HCT116 (cell line): Measurements from ENCODE around the gene DNAJB5. TPM values are rescaled to one million over a fixed set of nuclear protein-coding genes. Genes with fewer than 3 reads are reported as not detected.

Experiments used
- ATAC-seq: fragments of 200-7000 bp; cut with Tn5 transposase; 2 replicates; pipeline ENCODE4 v1.9.1; 2020; ENCODE audit warnings: mild to moderate bottlenecking, moderate library complexity
- BruUV-seq: library from RNA; stranded (reverse); fragments of 400-500 nt; replicated peaks from 2 replicates; lab custom pipeline; 2021; lab: Mats Ljungman, UMichigan
- CTCF ChIA-PET: fragments of 300-600 bp; sonication (Branson Sonifier 250); formaldehyde crosslinking; loops from one replicate; lab custom pipeline; 2021; ENCODE audit warnings: antibody characterized with exemption; lab: Charles Lee
- POLR2A ChIA-PET: fragments of 300-600, 350-600 bp; sonication (Branson Sonifier 250); formaldehyde crosslinking; loops from one replicate; lab custom pipeline; 2021; ENCODE audit warnings: antibody characterized with exemption; lab: Charles Lee
- RAD21 ChIA-PET, 2 experiments: fragments of 300-600 bp; sonication (Branson Sonifier 250); formaldehyde crosslinking; loops; one replicate each; lab custom pipeline; 2023; ENCODE audit warnings: low total read pairs in 2 of 2; ENCODE audit not compliant: uncharacterized antibody in 2 of 2, unreplicated experiment in 2 of 2, low non-redundant PET in 1 of 2; lab: Charles Lee
- DNase-seq: peaks from one replicate; pipeline ENCODE4 v3.0.0-alpha.2; 2010; ENCODE audit warnings: low read depth, low spot score
- H2AFZ ChIP-seq: fragments of 200-600 bp; shearing (Covaris generic), sonication (generic); 2 replicates; pipeline ENCODE4 v1.6.1; 2017; ENCODE audit warnings: low read depth, mixed run types, mixed read lengths, antibody characterized with exemption, low read length; ENCODE audit not compliant: poor library complexity, severe bottlenecking
- H3K27ac ChIP-seq: 2 replicates; pipeline ENCODE4 v1.5.1; 2012; ENCODE audit warnings: low read depth, low read length
- H3K27me3 ChIP-seq: fragments of 200-600 bp; sonication (generic); 2 replicates; pipeline ENCODE4 v1.6.1; 2016; ENCODE audit warnings: mixed run types, low read length, mixed read lengths; ENCODE audit not compliant: insufficient read depth
- H3K36me3 ChIP-seq, 2 experiments: fragments of 200-500 bp in 1 of 2; fragments of 200-600 bp in 1 of 2; sonication (Bioruptor generic) in 1 of 2; sonication (generic) in 1 of 2; 2 replicates each; pipeline versions ENCODE4 v1.5.1 to v1.6.1; 2014 to 2016; ENCODE audit warnings: low read length in 2 of 2, inconsistent platforms in 1 of 2, mixed read lengths in 1 of 2, mixed run types in 1 of 2; ENCODE audit not compliant: insufficient read depth in 2 of 2, control insufficient read depth in 1 of 2
- H3K4me1 ChIP-seq, 2 experiments: fragments of 200-600 bp in 1 of 2; sonication (generic) in 1 of 2; 2 replicates each; pipeline versions ENCODE4 v1.5.1 to v1.6.1; 2012 to 2017; ENCODE audit warnings: low read length in 2 of 2, inconsistent platforms in 1 of 2, mild to moderate bottlenecking in 1 of 2, mixed read lengths in 1 of 2, mixed run types in 1 of 2, moderate library complexity in 1 of 2; ENCODE audit not compliant: insufficient read depth in 2 of 2, control insufficient read depth in 1 of 2
- H3K4me2 ChIP-seq: fragments of 200-600 bp; sonication (generic); 2 replicates; pipeline ENCODE4 v1.6.1; 2017; ENCODE audit warnings: mixed run types, low read length, mixed read lengths
- H3K4me3 ChIP-seq, 2 experiments: fragments of 200-600 bp in 1 of 2; sonication (generic) in 1 of 2; replicated peaks in 1 of 2; 2 replicates each; pipeline ENCODE4 v1.5.1; 2011 to 2016; ENCODE audit warnings: low read length in 2 of 2, control low read depth in 1 of 2, low read depth in 1 of 2, mild to moderate bottlenecking in 1 of 2, mixed read lengths in 1 of 2, mixed run types in 1 of 2
- H3K79me2 ChIP-seq: fragments of 200-600 bp; sonication (generic); 2 replicates; pipeline ENCODE4 v1.6.1; 2017; ENCODE audit warnings: mild to moderate bottlenecking, mixed run types, low read length, moderate library complexity, mixed read lengths; ENCODE audit not compliant: insufficient read depth
- H3K9ac ChIP-seq: fragments of 200-600 bp; sonication (generic); 2 replicates; pipeline ENCODE4 v1.6.1; 2016; ENCODE audit warnings: low read length, mixed read lengths
- H3K9me2 ChIP-seq: fragments of 200-600 bp; sonication (generic), shearing (Covaris generic); 2 replicates; pipeline ENCODE4 v1.6.1; 2017; ENCODE audit warnings: mixed run types, mild to moderate bottlenecking, moderate library complexity; ENCODE audit not compliant: insufficient read depth
- H3K9me3 ChIP-seq, 2 experiments: fragments of 200-500 bp in 1 of 2; fragments of 200-600 bp in 1 of 2; sonication (Bioruptor generic) in 1 of 2; sonication (generic) in 1 of 2; 2 replicates each; pipeline ENCODE4 v1.6.1; 2014 to 2017; ENCODE audit warnings: low read length in 2 of 2, mixed read lengths in 2 of 2, inconsistent platforms in 1 of 2, low read depth in 1 of 2, mild to moderate bottlenecking in 1 of 2, mixed run types in 1 of 2, moderate library complexity in 1 of 2; ENCODE audit not compliant: control insufficient read depth in 1 of 2, insufficient read depth in 1 of 2
- H4K20me1 ChIP-seq: fragments of 200-600 bp; sonication (generic), shearing (Covaris generic); 2 replicates; pipeline ENCODE4 v1.6.1; 2017; ENCODE audit warnings: mixed run types, mild to moderate bottlenecking, moderate library complexity; ENCODE audit not compliant: insufficient read depth
- EZH2phosphoT487 ChIP-seq: fragments of 200-600 bp; IDR thresholded peaks from 2 replicates; pipeline ENCODE4 v1.6.1; 2018; ENCODE audit warnings: antibody characterized with exemption, borderline replicate concordance
- POLR2A ChIP-seq: IDR thresholded peaks from 2 replicates; pipeline ENCODE4 v1.7.0; 2011; ENCODE audit warnings: borderline replicate concordance; ENCODE audit not compliant: insufficient read depth, insufficient read length; ENCODE audit errors: extremely low read depth
- RAD21 ChIP-seq: IDR thresholded peaks from 2 replicates; pipeline ENCODE4 v1.6.1; 2012; ENCODE audit warnings: low read depth, mild to moderate bottlenecking
- ZFX ChIP-seq: fragments of 450-650 bp; IDR thresholded peaks from 2 replicates; pipeline ENCODE4 v1.6.1; 2017
- intact Hi-C: fragments of 100-400 bp; cut with micrococcal nuclease; formaldehyde crosslinking; loops from 2 replicates; pipeline ENCODE4 v1.10.0; 2022
- total RNA-seq: library from RNA; stranded (reverse); gene quantifications from one replicate; pipeline ENCODE4 v1.2.1, GENCODE V29; 2021; ENCODE audit not compliant: unreplicated experiment
- TF ChIP-seq, protein P1 (sequence below): IDR thresholded peaks from 2 replicates; pipeline ENCODE4 v1.6.1; 2012; ENCODE audit warnings: low read depth

Gene DNAJB5
- total RNA-seq, 1 experiment from 2014 or later, result 3.6 TPM

DNA sequence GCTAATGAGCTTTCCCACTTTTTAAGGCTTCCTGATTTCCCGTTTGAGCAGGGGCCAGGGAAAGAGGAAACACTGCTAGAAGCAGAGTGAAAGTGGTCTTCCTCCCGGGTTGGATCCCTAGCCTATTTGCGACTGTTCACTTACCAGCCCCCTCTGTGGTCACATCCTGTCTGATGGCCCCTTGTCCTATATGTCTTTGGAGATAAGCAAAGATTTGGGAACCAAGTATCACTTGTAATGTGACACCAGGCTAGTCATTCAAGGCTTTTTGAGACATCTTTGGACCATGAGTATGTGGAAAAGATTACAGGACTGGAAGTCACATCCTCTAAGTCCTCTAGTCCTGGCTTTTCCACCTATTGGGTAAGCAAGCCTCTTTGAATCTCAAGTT lies 6.1 kb downstream of the DNAJB5 start:
- Histone ChIP-seq H3K9me3 (no peaks in the 10 kb centered on the region), H4K20me1 (no peaks in the 10 kb centered on the region), H3K4me3 (no peak overlapping the region), H3K27ac (no peak overlapping the region), H3K9me2 (no peaks in the 10 kb centered on the region), H3K4me1 (peaks cover 17 to 43% of the 10 kb centered on the region in 2 experiments), H3K79me2 (no peaks in the 10 kb centered on the region), H3K36me3 (0 out of 4 replicates have a peak, but pooled peaks cover 0 to 2% of the 10 kb centered on the region in 2 experiments), H3K27me3 (no peaks in the 10 kb centered on the region), H2AFZ (no peak overlapping the region), H3K9ac (no peak overlapping the region), H3K4me2 (no peak overlapping the region)
- no TSS peak for BruUV-seq
- ChIA-PET POLR2A (interaction anchor here (2.4 kb wide), 1 partner anchor 84 kb away, joined by 8 read pairs; the partner anchor contains the start of gene FANCG), RAD21 (interaction anchor here in 1 of 2 experiments (1.9 kb wide), 1 partner anchor 96 kb away, joined by 11 read pairs; no protein-coding TSS in a partner anchor), CTCF (interaction anchor here (2.3 to 5.7 kb wide), 3 partner anchors 56 to 235 kb away, joined by 14 to 83 read pairs (median 16); no protein-coding TSS in a partner anchor)
- intact Hi-C loops, result no loop called here
- DNase-seq, result no peak
- TF ChIP-seq, protein P1, sequence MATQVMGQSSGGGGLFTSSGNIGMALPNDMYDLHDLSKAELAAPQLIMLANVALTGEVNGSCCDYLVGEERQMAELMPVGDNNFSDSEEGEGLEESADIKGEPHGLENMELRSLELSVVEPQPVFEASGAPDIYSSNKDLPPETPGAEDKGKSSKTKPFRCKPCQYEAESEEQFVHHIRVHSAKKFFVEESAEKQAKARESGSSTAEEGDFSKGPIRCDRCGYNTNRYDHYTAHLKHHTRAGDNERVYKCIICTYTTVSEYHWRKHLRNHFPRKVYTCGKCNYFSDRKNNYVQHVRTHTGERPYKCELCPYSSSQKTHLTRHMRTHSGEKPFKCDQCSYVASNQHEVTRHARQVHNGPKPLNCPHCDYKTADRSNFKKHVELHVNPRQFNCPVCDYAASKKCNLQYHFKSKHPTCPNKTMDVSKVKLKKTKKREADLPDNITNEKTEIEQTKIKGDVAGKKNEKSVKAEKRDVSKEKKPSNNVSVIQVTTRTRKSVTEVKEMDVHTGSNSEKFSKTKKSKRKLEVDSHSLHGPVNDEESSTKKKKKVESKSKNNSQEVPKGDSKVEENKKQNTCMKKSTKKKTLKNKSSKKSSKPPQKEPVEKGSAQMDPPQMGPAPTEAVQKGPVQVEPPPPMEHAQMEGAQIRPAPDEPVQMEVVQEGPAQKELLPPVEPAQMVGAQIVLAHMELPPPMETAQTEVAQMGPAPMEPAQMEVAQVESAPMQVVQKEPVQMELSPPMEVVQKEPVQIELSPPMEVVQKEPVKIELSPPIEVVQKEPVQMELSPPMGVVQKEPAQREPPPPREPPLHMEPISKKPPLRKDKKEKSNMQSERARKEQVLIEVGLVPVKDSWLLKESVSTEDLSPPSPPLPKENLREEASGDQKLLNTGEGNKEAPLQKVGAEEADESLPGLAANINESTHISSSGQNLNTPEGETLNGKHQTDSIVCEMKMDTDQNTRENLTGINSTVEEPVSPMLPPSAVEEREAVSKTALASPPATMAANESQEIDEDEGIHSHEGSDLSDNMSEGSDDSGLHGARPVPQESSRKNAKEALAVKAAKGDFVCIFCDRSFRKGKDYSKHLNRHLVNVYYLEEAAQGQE, result no peak
- TF ChIP-seq POLR2A (no peak), RAD21 (no peak), EZH2phosphoT487 (no peak), ZFX (no peak)
- no peak for ATAC-seq
